Endothelial cell (in vitro differentiated cells): Measurements from ENCODE around the gene PCGF3. TPM values are rescaled to one million over a fixed set of nuclear protein-coding genes. Genes with fewer than 3 reads are reported as not detected.
A peak's percentile ranks its signal among the peaks of the same experiment; 100 is the strongest.

Experiments used
- DNase-seq: peaks from one replicate; pipeline ENCODE4 v3.0.0; 2021; ENCODE audit warnings: low spot score
- H3K27ac Mint-ChIP-seq: one replicate; pipeline ENCODE4 v1.8.0; 2021; ENCODE audit warnings: mixed read lengths, inconsistent platforms; ENCODE audit not compliant: unreplicated experiment
- H3K27me3 Mint-ChIP-seq: one replicate; pipeline ENCODE4 v1.8.0; 2021; ENCODE audit warnings: mild to moderate bottlenecking, moderate library complexity, mixed read lengths, inconsistent platforms; ENCODE audit not compliant: unreplicated experiment
- H3K36me3 Mint-ChIP-seq: one replicate; pipeline ENCODE4 v1.8.0; 2021; ENCODE audit warnings: mild to moderate bottlenecking, low read depth, mixed read lengths, inconsistent platforms; ENCODE audit not compliant: unreplicated experiment
- H3K4me1 Mint-ChIP-seq: one replicate; pipeline ENCODE4 v1.8.0; 2021; ENCODE audit warnings: mild to moderate bottlenecking, mixed read lengths, inconsistent platforms; ENCODE audit not compliant: unreplicated experiment
- H3K4me3 Mint-ChIP-seq: one replicate; pipeline ENCODE4 v1.8.0; 2021; ENCODE audit warnings: mild to moderate bottlenecking, mixed read lengths, inconsistent platforms; ENCODE audit not compliant: unreplicated experiment
- H3K9me3 Mint-ChIP-seq: one replicate; pipeline ENCODE4 v1.8.0; 2021; ENCODE audit warnings: mixed read lengths, inconsistent platforms; ENCODE audit not compliant: unreplicated experiment
- total RNA-seq: library from RNA; stranded (reverse); fragmentation: NEBNext Ultra II Directional; extraction: Animal tissue kit (Norgen Biotek cat#: 25700); gene quantifications from one replicate; pipeline ENCODE4 v1.2.1, GENCODE V29; 2021; ENCODE audit not compliant: unreplicated experiment
- TF ChIP-seq, protein P1 (sequence below): fragments of 200-600 bp; sonication (generic); IDR thresholded peaks from one replicate; pipeline ENCODE4 v1.5.0; 2021; ENCODE audit warnings: antibody characterized with exemption; ENCODE audit not compliant: unreplicated experiment

The PCGF3 gene
- total RNA-seq, 1 donor from 2014 or later: 84.5 TPM

DNA sequence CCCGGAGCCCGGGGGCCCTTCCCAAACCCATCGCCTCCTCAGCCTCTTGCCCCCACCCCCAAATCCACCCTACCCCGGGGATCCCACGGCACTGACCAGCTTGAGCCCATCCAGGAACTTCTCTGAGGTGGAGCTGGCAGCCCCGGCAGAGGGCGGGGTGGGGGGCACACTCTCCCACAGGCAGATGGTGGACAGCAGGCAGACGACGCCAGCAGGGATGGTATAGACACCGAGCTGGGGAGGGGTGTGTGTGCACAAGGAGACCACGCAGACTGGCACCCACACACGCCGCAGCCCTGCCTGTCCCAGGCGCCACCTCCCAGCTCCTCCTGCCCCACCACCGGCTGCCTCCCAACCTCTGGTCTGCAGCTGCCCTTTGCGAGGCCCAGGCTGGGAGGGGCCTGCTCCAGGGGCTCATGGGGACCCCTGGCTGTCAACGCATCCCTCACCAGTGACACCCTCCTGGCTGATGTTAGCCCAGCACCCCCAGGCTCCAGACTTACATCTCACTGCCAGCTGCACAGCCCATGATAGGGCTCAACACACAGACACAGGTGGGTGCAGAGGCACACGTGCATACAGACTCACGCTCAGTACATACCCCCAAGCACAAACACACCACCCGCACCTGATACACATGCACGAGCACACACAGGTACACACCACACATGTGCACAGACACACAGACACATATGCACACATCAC, 20.9 kb upstream of the PCGF3 start:
- Mint-ChIP-seq H3K4me3 (peak overlapping the region; percentile 65), H3K36me3 (peaks cover 8% of the 10 kb centered on the region), H3K4me1 (peaks cover 11% of the 10 kb centered on the region), H3K9me3 (no peaks in the 10 kb centered on the region), H3K27ac (peak overlapping the region; percentile 69), H3K27me3 (peaks cover 13% of the 10 kb centered on the region)
- TF ChIP-seq, protein P1, sequence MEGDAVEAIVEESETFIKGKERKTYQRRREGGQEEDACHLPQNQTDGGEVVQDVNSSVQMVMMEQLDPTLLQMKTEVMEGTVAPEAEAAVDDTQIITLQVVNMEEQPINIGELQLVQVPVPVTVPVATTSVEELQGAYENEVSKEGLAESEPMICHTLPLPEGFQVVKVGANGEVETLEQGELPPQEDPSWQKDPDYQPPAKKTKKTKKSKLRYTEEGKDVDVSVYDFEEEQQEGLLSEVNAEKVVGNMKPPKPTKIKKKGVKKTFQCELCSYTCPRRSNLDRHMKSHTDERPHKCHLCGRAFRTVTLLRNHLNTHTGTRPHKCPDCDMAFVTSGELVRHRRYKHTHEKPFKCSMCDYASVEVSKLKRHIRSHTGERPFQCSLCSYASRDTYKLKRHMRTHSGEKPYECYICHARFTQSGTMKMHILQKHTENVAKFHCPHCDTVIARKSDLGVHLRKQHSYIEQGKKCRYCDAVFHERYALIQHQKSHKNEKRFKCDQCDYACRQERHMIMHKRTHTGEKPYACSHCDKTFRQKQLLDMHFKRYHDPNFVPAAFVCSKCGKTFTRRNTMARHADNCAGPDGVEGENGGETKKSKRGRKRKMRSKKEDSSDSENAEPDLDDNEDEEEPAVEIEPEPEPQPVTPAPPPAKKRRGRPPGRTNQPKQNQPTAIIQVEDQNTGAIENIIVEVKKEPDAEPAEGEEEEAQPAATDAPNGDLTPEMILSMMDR: no peak
- no peak for DNase-seq

DNA sequence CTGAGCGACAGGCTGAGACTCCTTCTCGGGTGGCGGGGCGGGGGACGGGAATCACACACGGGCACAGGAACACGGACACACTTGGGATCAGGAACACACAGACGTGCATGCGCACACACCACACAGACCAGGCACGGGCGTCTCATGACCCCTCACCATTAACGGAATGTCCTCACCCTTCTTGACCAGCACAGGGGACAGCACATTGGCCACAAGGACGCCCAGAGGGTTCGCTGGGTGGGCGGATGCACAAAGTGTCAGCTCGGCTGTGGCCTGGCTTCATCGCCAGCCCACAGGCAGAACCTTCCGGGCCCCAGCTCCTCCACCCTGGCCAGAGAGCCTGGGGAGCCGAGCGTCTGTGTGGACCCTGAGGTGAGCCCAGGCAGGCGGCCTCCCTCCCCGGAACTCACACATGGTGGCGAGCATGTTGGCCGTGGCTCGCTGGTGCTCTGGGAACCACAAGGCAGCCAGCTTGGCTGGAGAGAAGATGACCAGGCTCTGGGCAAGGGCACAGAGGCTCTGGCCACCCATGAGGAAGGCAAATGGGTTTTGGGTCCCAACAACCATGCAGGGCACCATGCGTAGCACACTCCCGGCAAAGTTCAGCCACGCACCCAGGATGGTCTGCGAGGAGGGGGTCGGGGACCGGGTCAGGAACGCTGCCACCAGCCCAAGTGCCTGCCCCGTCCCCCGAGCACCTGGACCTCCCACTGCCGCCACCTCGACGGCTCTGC, 19.8 kb upstream of the PCGF3 start:
- peaks cover 21% of the 10 kb centered on the region for H3K4me1 Mint-ChIP-seq
- no peak for DNase-seq
- peaks cover 8% of the 10 kb centered on the region for H3K36me3 Mint-ChIP-seq
- peak overlapping the region; percentile 69 for H3K4me3 Mint-ChIP-seq
- H3K27ac Mint-ChIP-seq: no peak overlapping the region
- TF ChIP-seq, protein P1: no peak
- H3K9me3 Mint-ChIP-seq: no peaks in the 10 kb centered on the region
- H3K27me3 Mint-ChIP-seq: peaks cover 15% of the 10 kb centered on the region

DNA sequence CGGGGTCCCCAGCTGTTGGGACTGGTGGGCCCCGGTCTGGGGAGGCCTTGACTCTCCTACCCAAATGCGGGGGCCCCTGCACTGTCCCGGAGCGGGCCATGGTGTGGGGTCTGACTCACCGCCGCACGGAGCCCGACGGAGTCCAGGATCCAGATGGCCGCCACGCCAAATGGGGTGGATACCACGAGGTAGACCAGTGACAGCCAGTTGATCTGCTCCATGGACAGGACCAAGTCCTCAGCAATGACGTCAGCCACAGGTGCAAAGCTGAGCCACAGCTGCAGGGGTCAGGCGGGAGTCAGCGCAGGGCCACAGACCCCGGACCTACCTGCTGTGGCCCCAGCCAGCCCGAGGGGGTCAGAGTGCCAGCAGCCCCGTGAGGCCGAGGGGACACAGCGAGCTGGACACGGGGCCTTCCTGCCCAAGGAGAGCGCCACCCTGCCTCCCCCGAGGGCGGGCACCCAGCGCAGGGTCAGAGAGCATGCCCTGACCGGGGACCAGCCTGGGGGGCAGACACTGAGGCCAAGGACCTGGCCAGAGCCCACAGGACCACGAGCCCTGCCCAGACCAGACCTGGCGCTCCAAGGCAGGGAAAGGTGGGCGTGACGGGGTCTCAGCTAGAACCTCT, 19.1 kb upstream of the PCGF3 start:
- no peak overlapping the region for H3K27ac Mint-ChIP-seq
- no peak for DNase-seq
- TF ChIP-seq, protein P1: no peak
- H3K9me3 Mint-ChIP-seq: no peaks in the 10 kb centered on the region
- peaks cover 8% of the 10 kb centered on the region for H3K36me3 Mint-ChIP-seq
- H3K4me3 Mint-ChIP-seq: no peak overlapping the region
- peaks cover 21% of the 10 kb centered on the region for H3K4me1 Mint-ChIP-seq
- peaks cover 16% of the 10 kb centered on the region for H3K27me3 Mint-ChIP-seq

DNA sequence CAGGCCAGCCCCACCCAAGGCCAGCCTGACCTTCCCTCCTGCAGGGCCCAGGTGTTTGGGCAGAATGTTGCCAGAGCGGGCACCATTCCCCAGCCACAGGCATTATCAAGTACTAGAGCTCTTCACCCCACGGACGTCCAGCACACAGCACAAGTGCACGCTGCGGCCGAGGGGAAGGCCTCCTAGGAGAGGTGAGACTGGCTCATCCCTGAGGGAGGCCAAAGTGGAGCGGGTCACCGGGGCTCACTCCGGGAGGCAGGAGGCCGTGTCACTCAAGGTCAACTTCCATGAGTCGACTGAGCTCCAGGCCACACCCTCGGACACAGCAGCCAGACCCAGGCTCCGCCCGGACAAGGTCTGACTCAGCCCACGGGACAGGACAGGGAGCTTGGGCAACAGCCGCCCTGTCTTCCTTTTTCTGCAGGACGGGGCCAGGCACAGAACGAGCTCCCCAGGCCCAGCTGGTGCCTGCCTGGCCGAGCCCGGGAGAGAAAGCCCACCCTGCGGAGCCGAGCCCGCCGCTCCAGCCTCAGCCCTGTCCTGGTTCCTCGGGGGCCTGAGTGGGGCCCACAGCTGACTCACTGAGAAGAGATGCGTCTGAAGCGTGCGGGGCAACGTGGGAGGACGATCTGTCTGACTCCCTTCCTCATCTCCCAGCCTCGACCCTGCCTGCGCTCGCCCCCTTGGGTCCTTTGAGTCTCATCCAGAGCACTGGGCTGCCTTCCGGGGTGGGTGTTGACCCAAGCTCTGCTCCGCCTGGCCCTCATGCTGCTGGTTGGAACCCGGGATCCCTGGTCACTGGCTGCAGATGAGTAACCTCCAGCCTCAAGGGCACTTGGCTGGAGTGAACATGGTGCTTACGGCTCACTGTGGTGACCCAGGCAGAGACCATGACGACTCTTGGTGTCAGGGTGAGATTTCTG, 18.3 kb upstream of the PCGF3 start:
- Mint-ChIP-seq H3K9me3 (no peaks in the 10 kb centered on the region), H3K27ac (peak overlapping the region; percentile 75), H3K4me3 (peak overlapping the region; percentile 60), H3K4me1 (peaks cover 21% of the 10 kb centered on the region), H3K27me3 (peaks cover 16% of the 10 kb centered on the region), H3K36me3 (peaks cover 8% of the 10 kb centered on the region)
- TF ChIP-seq, protein P1: no peak
- DNase-seq: no peak
